Activated CD4-positive, alpha-beta T cell treated with anti-CD3 and anti-CD28 coated beads, Interleukin-2, Interleukin-6, amounts not matched to agents 100 ng/mL and 50 ng/mL, durations not matched to agents 16 hours and 8 hours (primary cell): ENCODE results near the gene PTPRK.

Source experiments
- DNase-seq: peaks from one replicate; pipeline ENCODE4 v3.0.0-alpha.2; 2020

Gene PTPRK

DNA sequence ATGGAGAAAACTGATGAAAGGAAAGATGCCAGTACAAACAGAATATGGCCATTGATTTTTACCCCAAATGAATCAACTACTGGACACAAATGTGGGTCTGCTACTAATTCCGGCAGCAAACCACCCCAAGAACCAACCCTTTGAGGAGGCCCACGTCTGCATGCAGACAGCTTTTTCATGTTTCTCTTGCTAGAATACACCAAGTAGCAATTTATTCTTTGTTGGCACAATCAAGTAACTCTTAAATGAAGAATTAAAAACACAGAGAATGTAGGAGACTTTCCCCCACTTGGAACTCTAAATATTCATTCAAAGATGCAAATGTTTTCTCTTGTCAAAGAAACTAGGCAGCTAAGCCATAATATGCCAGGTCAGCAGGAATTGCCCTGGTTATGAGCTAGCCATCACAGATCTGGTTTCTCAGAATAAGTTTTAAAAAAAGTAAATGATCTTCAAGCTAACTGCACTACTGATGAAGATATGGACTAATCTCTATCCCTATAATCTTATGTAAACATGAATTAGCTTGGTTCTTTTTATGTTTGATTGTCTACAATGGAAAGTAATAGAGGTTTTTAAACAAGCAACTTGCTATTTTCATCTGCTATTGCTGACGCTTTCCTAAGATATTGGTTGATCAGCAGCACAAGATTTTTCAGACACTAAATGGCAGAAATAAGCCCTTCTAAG, 456.4 kb downstream of the PTPRK start:
- DNase-seq, result no peak

DNA sequence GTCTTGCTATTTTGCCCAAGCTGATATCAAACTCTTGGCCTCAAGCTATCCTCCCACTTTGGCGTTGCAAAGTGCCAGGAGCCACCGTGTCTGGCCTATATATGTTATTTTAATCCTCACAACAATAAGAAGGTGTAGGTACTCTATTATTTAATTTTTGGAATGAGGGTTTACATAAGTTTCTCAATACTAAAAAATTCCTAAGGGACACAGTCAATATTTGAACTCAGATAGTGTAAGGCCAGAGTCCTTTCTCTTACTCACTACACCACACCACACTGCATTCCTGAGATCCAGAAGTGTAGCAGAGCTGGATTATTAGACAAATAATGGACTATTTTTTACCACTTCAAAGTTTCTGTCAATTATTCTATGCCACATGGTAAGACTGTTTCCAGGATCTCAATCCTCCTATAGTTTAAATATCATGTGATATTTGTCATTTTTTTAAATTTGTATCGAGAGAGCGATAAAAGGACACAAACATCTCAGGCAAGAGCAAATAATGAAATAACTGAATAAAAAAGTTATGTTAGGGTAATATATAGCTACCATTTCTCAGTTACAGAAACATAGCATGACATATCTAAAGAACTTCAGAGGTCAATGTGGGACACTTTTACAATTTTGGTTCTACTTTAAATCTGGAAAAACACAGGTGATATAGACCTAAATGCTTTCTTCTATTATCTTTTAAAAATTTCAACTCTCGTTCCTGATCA, 457.4 kb downstream of the PTPRK start:
- DNase-seq, result no peak

GRCh38 chr6:128057946-128058345, 462.5 kb downstream of the PTPRK start:
- DNase-seq, result no peak

GRCh38 chr6:128057541-128057940, 462.9 kb downstream of the PTPRK start:
- no peak for DNase-seq

- DNase-seq, result no peak
These were observed 467.3 kb downstream of the PTPRK start for GRCh38 chr6:128053109-128053508.

GRCh38 chr6:128047989-128048388, 472.4 kb downstream of the PTPRK start:
- no peak for DNase-seq

GRCh38 chr6:128046033-128046432, 474.4 kb downstream of the PTPRK start:
- no peak for DNase-seq

- no peak for DNase-seq
These were observed 480.9 kb downstream of the PTPRK start for GRCh38 chr6:128039543-128039942.

GRCh38 chr6:128036808-128037570, 483.4 kb downstream of the PTPRK start:
- DNase-seq, result no peak

DNA sequence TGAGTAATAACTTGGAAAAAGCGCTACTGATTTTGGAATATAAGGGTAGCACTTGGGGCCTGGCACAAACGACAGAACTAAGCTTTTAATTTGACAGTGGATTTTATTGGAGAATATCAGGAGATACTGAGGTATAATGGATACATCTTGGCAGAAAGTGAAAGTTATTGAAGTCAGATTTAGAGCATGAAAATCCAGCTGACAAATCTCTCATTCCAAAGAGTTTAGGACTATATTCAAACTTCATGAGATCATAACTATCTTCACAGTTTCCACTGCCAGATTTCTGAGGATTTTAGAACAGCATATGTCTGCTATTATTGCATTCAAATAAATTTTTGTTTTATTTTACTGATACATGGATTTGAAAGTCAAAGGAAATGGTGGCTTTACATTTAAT, 487.2 kb downstream of the PTPRK start:
- no peak for DNase-seq

- no peak for DNase-seq
These were observed 488.4 kb downstream of the PTPRK start for GRCh38 chr6:128032042-128032441.

DNA sequence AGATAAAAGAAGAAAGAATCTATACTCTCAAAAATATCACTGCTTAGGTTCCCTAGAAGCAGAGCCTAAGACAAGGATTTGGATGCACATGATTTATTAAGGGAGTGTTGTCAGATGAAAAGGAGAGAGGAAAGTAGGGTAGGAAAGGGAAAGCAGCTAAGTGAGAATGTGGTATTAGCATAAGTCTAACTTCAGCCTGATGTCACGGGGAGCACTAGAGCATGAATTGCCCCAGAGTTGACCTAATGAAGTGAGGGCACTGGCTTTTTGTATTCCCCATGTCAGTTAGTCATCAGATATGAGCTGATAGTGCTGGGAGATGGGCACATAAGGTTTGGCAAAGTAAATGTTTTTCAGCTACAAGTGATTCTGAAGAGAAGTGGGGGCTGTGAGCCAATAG, 490.6 kb downstream of the PTPRK start:
- DNase-seq, result no peak

DNA sequence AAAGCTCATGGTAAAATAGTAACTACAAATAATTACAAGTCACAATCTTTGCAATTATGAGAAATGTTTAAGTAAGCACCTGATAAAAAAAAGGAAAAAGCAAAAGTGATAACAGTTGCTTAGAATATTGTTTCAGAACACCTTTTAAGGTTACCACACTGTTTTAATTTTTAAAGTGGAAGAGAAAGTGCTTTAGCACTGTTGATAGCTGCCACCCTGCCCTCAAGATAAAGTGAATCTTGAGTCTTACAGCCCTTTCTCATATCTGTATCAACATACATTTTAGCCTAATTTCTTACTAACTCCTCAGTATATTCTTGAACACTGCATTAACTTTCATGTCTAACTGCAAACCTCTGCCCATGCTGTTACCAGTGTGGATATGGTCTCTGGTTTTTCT, 492.2 kb downstream of the PTPRK start:
- no peak for DNase-seq

- DNase-seq, result no peak
These were observed 494.9 kb downstream of the PTPRK start for GRCh38 chr6:128025478-128025877.

DNA sequence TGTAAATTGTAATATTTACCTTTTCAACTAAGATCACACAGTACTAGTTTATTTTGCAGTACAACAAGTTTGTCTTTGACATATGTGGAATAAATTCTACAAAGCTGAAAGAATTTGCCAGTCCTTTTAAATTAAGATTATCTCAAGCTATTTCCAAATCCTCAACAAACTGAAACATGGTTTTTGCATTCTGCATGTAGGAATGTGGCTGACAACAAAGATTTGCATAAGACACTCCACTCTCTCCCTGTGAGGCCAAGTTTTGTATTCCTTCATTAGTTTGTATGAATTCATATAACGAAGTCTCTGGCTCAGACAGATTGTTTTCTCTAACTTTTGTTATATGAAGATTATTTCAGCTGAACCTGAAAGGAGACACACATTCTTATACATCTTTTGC, 495.4 kb downstream of the PTPRK start:
- DNase-seq, result no peak

DNA sequence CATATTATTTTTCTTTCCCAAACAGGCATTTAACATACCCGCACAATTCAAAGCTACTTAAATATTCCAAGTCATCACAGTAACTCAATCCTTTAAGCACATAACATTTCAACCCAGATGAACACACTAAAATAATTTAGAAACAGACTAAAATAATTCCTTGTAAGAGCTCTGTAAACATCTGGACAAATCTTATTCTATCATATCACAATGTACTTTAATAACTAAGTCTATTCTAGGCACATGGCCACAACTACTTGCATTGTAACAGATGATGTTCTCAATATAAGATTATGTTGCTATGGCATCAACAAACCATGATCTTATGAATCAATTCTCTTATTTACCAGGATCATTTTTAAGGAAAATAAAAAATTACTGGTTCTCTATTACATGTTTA, 496.4 kb downstream of the PTPRK start:
- DNase-seq, result no peak

- no peak for DNase-seq
These were observed 501.6 kb downstream of the PTPRK start for GRCh38 chr6:128018821-128019220.

DNA sequence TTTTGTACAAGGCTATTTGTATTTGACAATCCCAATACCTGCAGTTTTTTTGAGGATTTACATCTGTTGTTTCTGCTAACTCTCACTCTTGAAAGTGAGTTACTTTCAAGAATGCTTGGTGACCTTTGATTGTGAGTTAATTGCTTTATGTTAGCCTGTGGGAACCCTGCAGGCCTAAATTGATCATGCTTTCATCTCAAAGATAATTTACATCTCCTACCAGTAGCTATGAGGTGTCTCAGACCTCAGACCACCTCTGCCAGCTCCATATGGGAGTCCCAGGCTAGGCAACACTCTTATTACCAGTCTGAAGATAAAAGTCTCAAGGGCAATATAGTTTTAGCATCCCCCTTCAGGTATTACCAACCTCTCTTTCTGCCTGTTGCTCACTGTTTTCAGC, 503.1 kb downstream of the PTPRK start:
- DNase-seq, result no peak

GRCh38 chr6:128007658-128008057, 512.7 kb downstream of the PTPRK start:
- no peak for DNase-seq

DNA sequence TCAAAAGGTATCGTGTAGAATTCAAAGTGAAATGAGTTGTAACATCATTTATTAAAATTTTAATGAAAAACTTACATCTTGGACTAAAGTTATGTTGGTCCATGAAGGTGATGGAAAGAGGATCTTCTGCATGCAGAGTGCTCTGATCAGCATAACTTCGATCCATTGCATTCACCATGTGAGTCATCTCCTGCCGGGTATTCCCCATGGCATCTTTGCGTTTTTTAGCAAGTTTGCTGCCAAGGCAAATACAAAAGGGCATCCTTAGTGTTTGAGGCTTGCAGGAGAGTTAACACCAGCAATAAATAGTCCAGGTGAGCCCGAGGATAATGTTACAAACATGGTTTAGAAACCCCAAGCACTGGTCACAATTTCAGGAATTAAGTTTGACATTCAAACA, 515.4 kb downstream of the PTPRK start:
- no peak for DNase-seq

GRCh38 chr6:128000363-128000762, 520.0 kb downstream of the PTPRK start:
- DNase-seq, result no peak

- no peak for DNase-seq
These were observed 521.4 kb downstream of the PTPRK start for GRCh38 chr6:127998985-127999384.

DNA sequence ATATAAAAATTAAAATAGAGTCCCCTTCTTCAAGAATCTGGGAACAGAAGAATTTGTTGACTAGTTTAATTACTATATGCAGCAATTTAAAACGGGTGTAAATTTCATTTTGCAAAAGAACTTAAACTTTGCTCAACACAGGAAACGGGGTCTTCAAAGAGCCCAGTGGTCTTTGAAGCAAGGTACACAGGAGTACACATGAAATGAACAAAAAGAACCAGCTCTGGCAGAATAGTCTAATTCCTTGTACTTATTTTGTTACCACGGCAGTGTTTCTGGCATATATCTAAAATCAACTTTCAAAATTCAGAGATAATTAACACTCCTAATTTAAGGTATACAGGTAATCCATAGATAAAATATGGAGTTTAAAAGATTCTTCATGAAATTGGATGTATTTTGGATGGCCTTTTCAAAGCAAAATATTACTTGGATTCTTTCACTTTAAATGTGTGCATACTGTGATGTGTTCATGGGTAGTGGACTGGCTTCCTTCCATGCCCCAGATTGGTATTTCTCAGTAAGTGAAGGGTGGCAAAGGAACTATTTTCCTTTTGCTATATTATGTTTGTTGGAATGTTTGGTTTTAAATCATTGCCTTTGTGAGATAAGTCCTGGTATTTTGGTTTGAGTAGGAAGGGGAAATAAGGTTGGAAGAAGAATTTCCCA, 522.8 kb downstream of the PTPRK start:
- DNase-seq, result no peak
